Stimulated activated CD4-positive, alpha-beta T cell treated with anti-CD3 and anti-CD28 coated beads, TNF-alpha, amount 100 ng/mL, for 48 hours (primary cell): ENCODE results near the gene EXD2.
"Not testable (repeated sequence)": the region's sequence is repeated elsewhere in the genome, so short reads cannot be mapped to it uniquely, and the experiment has no call there.

ENCODE experiments used
- DNase-seq, 3 donors: peaks; one replicate each; pipeline ENCODE4 v3.0.0-alpha.2; 2020; ENCODE audit warnings: low read depth in 3 of 3

EXD2 gene

GRCh38 chr14:69249603-69250002 lies 58.3 kb downstream of the EXD2 start:
- no peak for DNase-seq

GRCh38 chr14:69252851-69253250 lies 61.6 kb downstream of the EXD2 start:
- no peak for DNase-seq

GRCh38 chr14:69259168-69259526 lies 67.8 kb downstream of the EXD2 start:
- no peak for DNase-seq

DNA sequence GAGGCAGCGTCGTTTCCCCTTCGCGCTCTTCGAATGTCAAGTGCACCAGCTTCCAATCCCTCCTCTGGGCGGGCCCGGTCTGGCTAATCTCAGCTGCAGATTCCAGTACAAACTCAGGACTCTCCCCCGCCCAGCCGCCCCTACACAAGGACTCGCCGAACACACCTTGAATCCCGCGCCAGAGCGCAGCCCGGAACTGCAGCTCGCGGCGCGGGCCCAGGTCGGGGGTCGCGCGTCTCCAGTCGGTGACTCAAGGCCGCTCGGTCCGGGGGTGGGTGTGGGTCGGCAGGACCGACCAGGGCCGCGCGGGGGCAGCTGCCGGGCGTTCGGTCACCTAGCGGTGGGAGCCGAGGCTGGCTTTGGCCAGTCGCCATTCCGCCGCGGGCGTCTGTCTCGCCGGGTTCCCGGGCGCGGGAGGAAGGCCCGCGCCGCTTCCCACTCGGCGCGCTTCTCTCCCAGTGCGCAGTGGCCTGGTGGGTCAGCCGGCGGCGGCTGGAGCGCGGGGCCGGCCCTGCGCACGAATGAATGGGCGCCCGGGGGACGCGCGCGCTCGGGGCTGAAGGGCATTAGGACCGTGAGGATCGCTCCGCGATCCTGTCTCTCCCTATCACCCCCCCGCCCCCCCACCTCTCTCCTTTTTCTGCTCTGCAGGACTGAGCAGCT lies 68.4 kb downstream of the EXD2 start, which contains the start of gene GALNT16:
TSS of gene GALNT16 (plus strand) at position 632 of the 663 bp plus-strand sequence. CDS start 133 bp downstream, outside the sequence.
- no peak for DNase-seq

DNA sequence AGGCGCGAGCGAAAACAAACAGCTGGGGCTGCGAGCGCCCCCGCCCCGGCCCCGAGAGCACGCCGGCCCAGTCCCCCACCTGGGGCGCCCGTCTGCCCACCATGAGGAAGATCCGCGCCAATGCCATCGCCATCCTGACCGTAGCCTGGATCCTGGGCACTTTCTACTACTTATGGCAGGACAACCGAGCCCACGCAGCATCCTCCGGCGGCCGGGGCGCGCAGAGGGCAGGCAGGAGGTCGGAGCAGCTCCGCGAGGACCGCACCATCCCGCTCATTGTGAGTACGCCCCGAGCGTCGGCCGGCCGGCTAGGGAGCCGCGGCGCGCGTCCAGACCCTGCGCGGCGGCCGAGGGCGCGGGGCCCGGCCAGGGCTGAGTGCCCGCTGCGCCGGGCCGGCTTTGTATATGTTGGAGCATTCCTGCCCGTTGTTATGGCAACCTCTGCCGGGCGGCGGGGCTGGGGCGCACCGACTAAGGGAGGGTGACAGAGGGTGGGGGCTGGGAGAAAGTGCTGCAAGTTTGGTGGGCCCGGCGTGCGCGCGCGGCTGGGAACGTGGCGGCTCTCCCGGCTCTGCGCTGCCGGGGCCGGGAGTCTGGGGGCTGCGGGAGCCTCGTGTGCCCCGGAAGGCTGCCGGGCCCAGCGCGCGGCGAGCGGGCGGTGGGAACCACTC lies 69.0 kb downstream of the EXD2 start:
- DNase-seq, result no peak

GRCh38 chr14:69260861-69261564 lies 69.7 kb downstream of the EXD2 start:
- peak in 2 of 3 donors; percentile 30 to 33 for DNase-seq

DNA sequence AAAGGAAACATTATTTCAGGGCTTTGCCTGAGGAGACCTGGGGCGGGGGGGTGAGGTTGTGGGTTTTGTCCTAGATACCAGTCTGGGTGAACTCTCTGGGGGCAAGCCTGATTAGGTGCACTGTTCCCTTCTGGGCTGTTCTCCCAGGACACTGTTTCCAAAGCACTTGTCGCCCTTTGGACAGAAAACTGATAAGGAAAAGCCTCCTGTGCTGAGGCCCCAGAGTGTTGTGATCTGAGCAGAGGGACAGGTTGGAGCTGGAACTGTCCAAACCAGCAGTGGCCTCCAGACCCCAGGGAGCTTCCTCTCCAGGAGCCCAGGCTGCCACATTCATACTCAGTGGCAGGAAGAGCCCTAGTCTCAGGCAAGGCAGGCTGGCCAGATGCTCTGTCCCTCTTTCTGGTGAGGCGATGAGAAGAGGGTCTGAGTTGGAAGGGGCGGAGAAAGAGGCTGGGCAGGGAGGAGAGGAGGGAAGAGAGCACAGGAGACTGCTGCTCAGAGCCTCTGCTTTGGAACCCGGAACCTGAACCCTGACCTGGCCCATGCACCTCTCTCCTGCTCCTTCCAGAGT lies 70.5 kb downstream of the EXD2 start:
- DNase-seq, result no peak

- DNase-seq, result no peak
Measured at GRCh38 chr14:69262516-69262915, 71.2 kb downstream of the EXD2 start.

- no peak for DNase-seq
Measured at GRCh38 chr14:69263364-69263763, 72.1 kb downstream of the EXD2 start.

DNA sequence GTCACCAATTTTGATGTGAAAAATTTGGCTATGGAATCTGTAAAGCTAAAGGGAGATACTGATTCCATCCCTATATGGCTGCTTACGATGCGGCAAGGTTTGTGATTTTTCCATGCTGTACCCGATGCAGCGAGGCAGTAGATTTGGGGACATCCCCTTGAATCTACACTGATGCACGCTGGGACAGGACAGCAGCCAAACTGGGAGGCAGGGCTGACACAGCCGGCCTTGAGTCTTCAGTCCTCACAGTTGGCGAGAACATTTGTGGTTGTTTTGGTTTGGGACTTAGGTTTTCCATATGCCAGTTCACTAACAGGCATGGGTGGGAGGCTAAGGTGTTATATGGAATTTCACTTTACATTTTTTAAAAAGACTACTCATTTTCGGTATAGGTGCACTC lies 72.5 kb downstream of the EXD2 start:
- DNase-seq, result no peak

DNA sequence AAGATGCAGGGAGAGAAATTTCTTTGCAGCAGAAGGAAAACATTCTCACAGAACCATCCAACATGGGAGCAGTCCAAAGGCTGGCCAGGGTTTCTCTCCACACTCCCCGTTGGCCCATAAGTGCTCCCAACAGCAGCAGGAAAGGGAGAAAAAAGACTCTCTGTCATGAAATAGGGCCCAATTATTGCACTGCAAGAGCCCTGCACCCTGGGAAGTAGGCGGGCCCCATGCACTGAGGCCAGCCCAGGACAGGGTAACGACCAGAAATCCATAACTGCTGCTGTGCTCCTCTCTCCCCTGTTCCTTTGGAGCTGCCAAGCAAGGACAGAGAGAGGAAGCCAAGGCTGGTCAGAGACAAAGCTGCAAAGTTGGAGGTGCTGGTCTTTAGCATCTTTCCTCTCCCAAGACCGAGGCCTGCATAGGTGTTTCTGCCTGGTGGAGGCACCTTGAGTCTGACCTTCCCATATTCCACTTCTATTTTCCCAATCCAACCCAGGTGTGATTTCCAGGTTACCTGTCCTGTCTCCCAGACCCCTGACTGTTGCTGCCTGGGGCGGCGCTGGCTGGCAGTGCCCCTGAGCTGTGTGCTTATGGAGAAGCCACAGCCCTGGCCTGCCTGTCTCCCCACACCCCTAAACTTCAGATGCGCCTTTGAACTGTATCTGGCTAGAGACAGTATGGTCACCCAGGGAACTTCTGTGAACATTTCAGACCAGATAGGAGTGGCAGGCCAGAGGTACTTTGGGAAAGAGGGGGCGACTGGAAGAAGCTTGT lies 75.5 kb downstream of the EXD2 start:
- no peak for DNase-seq

GRCh38 chr14:69267492-69267891 lies 76.2 kb downstream of the EXD2 start:
- no peak for DNase-seq

DNA sequence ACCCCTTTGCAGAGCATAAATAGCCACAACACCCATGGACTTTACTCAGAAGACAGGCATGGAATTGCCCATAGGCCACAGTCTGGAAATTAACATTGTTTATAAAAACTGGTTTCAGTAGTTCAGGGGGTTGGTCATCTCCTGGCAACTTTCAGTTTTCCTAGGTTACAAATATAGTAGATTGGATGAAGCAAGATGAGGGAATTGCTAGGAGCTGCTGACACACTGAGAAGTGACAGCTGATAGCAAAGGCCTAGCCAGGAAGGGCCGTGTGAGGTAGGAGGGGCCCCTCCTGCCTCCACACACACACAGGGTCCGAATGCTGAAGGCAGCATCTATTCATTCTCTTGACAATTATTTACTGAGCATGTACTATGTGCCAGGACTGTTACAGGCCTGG lies 76.9 kb downstream of the EXD2 start:
- no peak for DNase-seq

- DNase-seq, result no peak
Measured at GRCh38 chr14:69268763-69269162, 77.5 kb downstream of the EXD2 start.

- DNase-seq, result no peak
Measured at GRCh38 chr14:69269381-69269780, 78.1 kb downstream of the EXD2 start.

- DNase-seq, result no peak
Measured at GRCh38 chr14:69270097-69270496, 78.8 kb downstream of the EXD2 start.

GRCh38 chr14:69270795-69271708 lies 79.8 kb downstream of the EXD2 start:
- DNase-seq, result no peak

GRCh38 chr14:69274321-69274720 lies 83.0 kb downstream of the EXD2 start:
- no peak for DNase-seq

GRCh38 chr14:69275331-69275730 lies 84.0 kb downstream of the EXD2 start:
- no peak for DNase-seq

DNA sequence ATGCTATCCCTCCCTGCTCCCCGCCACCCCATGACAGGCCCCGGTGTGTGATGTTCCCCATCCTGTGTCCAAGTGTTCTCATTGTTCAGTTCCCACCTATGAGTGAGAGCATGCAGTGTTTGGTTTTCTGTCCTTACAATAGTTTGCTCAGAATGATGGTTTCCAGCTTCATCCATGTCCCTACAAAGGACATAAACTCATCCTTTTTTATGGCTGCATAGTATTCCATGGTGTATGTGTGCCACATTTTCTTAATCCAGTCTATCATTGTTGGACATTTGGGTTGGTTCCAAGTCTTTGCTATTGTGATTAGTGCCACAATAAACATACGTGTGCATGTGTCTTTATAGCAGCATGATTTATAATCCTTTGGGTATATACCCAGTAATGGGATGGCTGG lies 86.1 kb downstream of the EXD2 start:
- DNase-seq, result not testable (repeated sequence)
